ENCODE results near the gene ARHGEF11.

The ARHGEF11 gene

DNA sequence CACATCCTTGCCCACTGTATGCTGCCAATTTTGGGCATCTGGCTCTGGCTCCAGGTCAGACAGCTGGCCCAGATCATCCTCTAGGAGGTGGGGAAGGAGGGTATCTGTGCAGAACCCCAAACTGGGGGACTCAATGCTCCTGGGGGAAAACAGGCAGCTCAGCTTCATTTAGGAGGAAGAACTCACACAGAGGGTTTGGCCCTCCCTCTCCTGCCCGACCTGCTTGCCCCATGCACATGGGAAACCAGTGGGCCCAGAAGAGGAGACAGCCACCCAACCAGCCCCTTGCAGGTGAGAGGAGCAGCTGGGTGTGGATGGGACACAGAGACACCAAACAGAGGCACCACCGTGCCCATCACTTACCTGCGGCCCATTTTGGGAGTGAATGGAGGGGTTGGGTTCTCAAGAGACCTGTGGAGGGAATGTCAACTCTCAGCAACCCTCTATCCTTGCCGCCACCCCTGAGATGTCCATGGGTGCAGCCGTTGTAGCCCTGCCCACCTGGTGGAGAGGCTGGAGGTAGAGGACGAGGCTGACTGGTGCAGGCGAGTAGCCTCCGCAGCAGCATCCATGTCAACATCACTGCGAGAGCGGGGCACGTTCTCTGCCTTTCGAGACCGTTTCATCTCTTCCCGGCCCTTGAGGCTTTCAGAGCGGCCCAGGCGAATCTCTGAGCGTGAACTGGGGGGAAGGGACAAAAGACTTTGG lies 97.6 kb downstream of the ARHGEF11 start:
- Histone ChIP-seq H3K9ac (ENCODE audit: low read length) (no peak overlapping the region), H3K4me1 (ENCODE audit: control insufficient read depth, insufficient read depth, low read depth, low read length) (no peaks in the 10 kb centered on the region), H2BK15ac (ENCODE audit: low read depth, poor library complexity, severe bottlenecking) (no peak overlapping the region), H3K4ac (ENCODE audit: low read depth in 1 of 2, low read length in 2 of 2) (no peak overlapping the region), H2BK5ac (ENCODE audit: low read depth, low read length, poor library complexity, severe bottlenecking) (no peak overlapping the region), H2AK5ac (ENCODE audit: low read length, severe bottlenecking) (no peak overlapping the region), H4K91ac (ENCODE audit: low read length) (no peak overlapping the region), H3K79me1 (replicated peaks; ENCODE audit: low read length, poor library complexity, severe bottlenecking) (no peaks in the 10 kb centered on the region), H3K18ac (ENCODE audit: low read depth in 1 of 2, low read length in 2 of 2) (no peak overlapping the region), H2AFZ (ENCODE audit: low read depth, low read length) (no peak overlapping the region), H3K23ac (ENCODE audit: low read length in 2 of 2) (no peak overlapping the region), H3K14ac (ENCODE audit: low read length in 2 of 2) (no peak overlapping the region), H3K27me3 (ENCODE audit: control insufficient read depth in 1 of 2, insufficient read depth in 1 of 2, low read length in 2 of 2) (no peaks in the 10 kb centered on the region), H3K9me3 (ENCODE audit: control insufficient read depth, low read length) (no peaks in the 10 kb centered on the region), H2BK12ac (ENCODE audit: low read length in 2 of 2) (no peak overlapping the region), H3K4me3 (ENCODE audit: insufficient read depth in 1 of 2, low read depth in 1 of 2, low read length in 2 of 2) (no peak overlapping the region), H3K27ac (ENCODE audit: low read length, poor library complexity, severe bottlenecking) (no peak overlapping the region), H3K36me3 (ENCODE audit: control insufficient read depth in 1 of 2, insufficient read depth in 2 of 2, low read depth in 1 of 2, low read length in 2 of 2) (peaks cover 78 to 99% of the 10 kb centered on the region in 2 experiments), H3K4me2 (ENCODE audit: low read length, poor library complexity, severe bottlenecking) (no peak overlapping the region), H4K8ac (ENCODE audit: low read length) (no peak overlapping the region), H2BK120ac (ENCODE audit: low read depth, low read length) (no peak overlapping the region)
- no peak for DNase-seq
- 97% methylated on average over 17 of the region's 17 CpGs for WGBS

DNA sequence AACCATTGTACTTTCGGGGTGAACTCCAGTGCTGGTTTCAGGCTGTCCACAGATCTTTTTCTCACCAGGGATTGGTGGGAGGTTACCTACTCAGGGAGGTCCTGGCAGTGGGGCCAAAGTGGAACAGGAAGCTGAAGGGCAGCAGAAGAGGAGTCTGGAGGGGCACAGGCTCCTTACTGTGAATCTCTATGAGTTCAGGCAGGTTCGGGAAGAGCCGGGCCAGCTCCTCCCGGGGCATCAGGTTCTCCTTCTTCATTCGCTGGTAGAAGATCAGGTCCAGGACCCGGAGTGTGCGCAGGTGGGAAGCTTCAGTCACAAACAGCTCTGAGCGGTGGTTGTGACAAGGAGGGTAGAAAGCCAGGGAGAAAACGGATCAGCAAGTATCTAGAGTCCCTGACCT lies 98.4 kb downstream of the ARHGEF11 start:
- Histone ChIP-seq H3K4me2 (ENCODE audit: low read length, poor library complexity, severe bottlenecking) (no peak overlapping the region), H3K4me1 (ENCODE audit: control insufficient read depth, insufficient read depth, low read depth, low read length) (no peaks in the 10 kb centered on the region), H2BK120ac (ENCODE audit: low read depth, low read length) (no peak overlapping the region), H3K4ac (ENCODE audit: low read depth in 1 of 2, low read length in 2 of 2) (no peak overlapping the region), H2AK5ac (ENCODE audit: low read length, severe bottlenecking) (no peak overlapping the region), H4K91ac (ENCODE audit: low read length) (no peak overlapping the region), H3K14ac (ENCODE audit: low read length in 2 of 2) (no peak overlapping the region), H2BK15ac (ENCODE audit: low read depth, poor library complexity, severe bottlenecking) (no peak overlapping the region), H3K27ac (ENCODE audit: low read length, poor library complexity, severe bottlenecking) (no peak overlapping the region), H2BK5ac (ENCODE audit: low read depth, low read length, poor library complexity, severe bottlenecking) (no peak overlapping the region), H3K36me3 (ENCODE audit: control insufficient read depth in 1 of 2, insufficient read depth in 2 of 2, low read depth in 1 of 2, low read length in 2 of 2) (peaks cover 81 to 99% of the 10 kb centered on the region in 2 experiments), H3K9ac (ENCODE audit: low read length) (no peak overlapping the region), H2BK12ac (ENCODE audit: low read length in 2 of 2) (no peak overlapping the region), H3K18ac (ENCODE audit: low read depth in 1 of 2, low read length in 2 of 2) (no peak overlapping the region), H3K4me3 (ENCODE audit: insufficient read depth in 1 of 2, low read depth in 1 of 2, low read length in 2 of 2) (no peak overlapping the region), H3K27me3 (ENCODE audit: control insufficient read depth in 1 of 2, insufficient read depth in 1 of 2, low read length in 2 of 2) (no peaks in the 10 kb centered on the region), H3K23ac (ENCODE audit: low read length in 2 of 2) (no peak overlapping the region), H2AFZ (ENCODE audit: low read depth, low read length) (no peak overlapping the region), H3K79me1 (replicated peaks; ENCODE audit: low read length, poor library complexity, severe bottlenecking) (no peaks in the 10 kb centered on the region), H3K9me3 (ENCODE audit: control insufficient read depth, low read length) (no peaks in the 10 kb centered on the region), H4K8ac (ENCODE audit: low read length) (no peak overlapping the region)
- DNase-seq = no peak
- WGBS = 98% methylated on average over 9 of the region's 9 CpGs

DNA sequence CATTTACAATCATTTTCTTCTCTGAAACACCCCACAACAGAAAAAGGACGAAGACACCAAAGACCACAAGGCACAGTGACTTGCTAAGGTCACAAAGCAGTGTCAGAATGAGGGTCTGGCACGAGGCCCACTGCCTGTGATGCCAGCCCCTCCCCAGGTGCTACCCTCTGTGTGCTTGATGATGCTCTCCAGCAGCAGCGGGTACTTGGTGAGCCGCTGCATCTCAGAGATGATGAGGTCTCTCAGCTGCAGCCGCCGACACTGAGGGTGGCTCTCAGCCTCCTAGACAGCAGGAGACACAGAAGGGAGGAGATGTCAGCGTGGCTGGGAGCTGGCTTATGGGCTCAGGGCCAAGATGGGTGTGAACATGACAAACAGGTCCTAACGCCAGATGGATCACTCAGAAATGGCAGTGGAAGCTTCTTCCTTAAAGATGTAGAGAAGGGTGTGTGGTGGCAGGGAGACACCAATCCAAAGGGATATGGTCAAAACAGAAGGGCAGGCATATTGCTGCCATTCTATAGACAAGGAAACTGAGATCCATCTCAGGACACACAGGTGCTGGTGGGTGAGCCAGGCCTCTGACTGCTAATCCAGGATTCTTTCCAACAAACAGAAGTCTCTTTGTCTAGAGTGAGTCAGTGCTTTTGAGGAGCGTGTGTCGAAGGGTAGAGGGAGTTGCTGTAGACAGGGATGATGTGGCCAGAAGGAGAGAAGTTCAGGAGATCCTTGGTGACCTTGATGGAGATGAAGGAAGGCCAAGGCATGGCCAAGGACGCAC lies 99.5 kb downstream of the ARHGEF11 start:
- Histone ChIP-seq H4K8ac (ENCODE audit: low read length) (no peak overlapping the region), H3K14ac (ENCODE audit: low read length in 2 of 2) (no peak overlapping the region), H3K4me1 (ENCODE audit: control insufficient read depth, insufficient read depth, low read depth, low read length) (no peaks in the 10 kb centered on the region), H3K9ac (ENCODE audit: low read length) (no peak overlapping the region), H3K18ac (ENCODE audit: low read depth in 1 of 2, low read length in 2 of 2) (no peak overlapping the region), H3K9me3 (ENCODE audit: control insufficient read depth, low read length) (no peaks in the 10 kb centered on the region), H3K23ac (ENCODE audit: low read length in 2 of 2) (no peak overlapping the region), H2BK120ac (ENCODE audit: low read depth, low read length) (no peak overlapping the region), H2BK5ac (ENCODE audit: low read depth, low read length, poor library complexity, severe bottlenecking) (no peak overlapping the region), H2BK12ac (ENCODE audit: low read length in 2 of 2) (no peak overlapping the region), H2AFZ (ENCODE audit: low read depth, low read length) (no peak overlapping the region), H3K27me3 (ENCODE audit: control insufficient read depth in 1 of 2, insufficient read depth in 1 of 2, low read length in 2 of 2) (no peaks in the 10 kb centered on the region), H3K4me3 (ENCODE audit: insufficient read depth in 1 of 2, low read depth in 1 of 2, low read length in 2 of 2) (no peak overlapping the region), H3K27ac (ENCODE audit: low read length, poor library complexity, severe bottlenecking) (no peak overlapping the region), H3K4ac (ENCODE audit: low read depth in 1 of 2, low read length in 2 of 2) (no peak overlapping the region), H2BK15ac (ENCODE audit: low read depth, poor library complexity, severe bottlenecking) (no peak overlapping the region), H2AK5ac (ENCODE audit: low read length, severe bottlenecking) (no peak overlapping the region), H3K4me2 (ENCODE audit: low read length, poor library complexity, severe bottlenecking) (no peak overlapping the region), H3K79me1 (replicated peaks; ENCODE audit: low read length, poor library complexity, severe bottlenecking) (no peaks in the 10 kb centered on the region), H4K91ac (ENCODE audit: low read length) (no peak overlapping the region), H3K36me3 (ENCODE audit: control insufficient read depth in 1 of 2, insufficient read depth in 2 of 2, low read depth in 1 of 2, low read length in 2 of 2) (peaks cover 85 to 99% of the 10 kb centered on the region in 2 experiments)
- DNase-seq = no peak
- 96% methylated on average over 11 of the region's 11 CpGs for WGBS

DNA sequence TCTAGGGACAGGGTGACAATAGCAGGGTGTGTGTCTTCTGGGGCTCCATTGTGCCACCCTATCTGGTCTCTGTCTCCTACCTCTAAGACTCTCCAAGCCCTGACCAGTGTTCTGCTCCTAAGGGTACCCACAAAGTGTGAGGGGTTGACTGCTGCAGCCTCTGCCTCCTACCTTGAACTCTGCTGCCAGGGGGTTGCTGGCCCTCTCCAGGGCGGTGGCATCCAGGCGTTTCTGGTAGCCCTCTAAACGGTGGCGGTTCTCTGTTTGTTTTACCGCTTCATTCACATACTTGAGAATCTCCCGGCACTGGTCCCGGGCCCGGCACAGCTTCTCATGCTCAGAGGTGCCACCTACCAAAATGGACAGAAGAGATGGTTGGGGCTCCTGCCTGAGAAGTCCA lies 100.7 kb downstream of the ARHGEF11 start:
- H3K36me3 ChIP-seq (ENCODE audit: control insufficient read depth in 1 of 2, insufficient read depth in 2 of 2, low read depth in 1 of 2, low read length in 2 of 2) = peaks cover 91 to 99% of the 10 kb centered on the region in 2 experiments
- H3K14ac ChIP-seq (ENCODE audit: low read length in 2 of 2) = no peak overlapping the region
- no peaks in the 10 kb centered on the region for H3K27me3 ChIP-seq (ENCODE audit: control insufficient read depth in 1 of 2, insufficient read depth in 1 of 2, low read length in 2 of 2)
- no peak overlapping the region for H3K18ac ChIP-seq (ENCODE audit: low read depth in 1 of 2, low read length in 2 of 2)
- H3K4me1 ChIP-seq (ENCODE audit: control insufficient read depth, insufficient read depth, low read depth, low read length) = no peaks in the 10 kb centered on the region
- no peak overlapping the region for H3K23ac ChIP-seq (ENCODE audit: low read length in 2 of 2)
- no peaks in the 10 kb centered on the region for H3K9me3 ChIP-seq (ENCODE audit: control insufficient read depth, low read length)
- DNase-seq = no peak
- no peak overlapping the region for H3K4me3 ChIP-seq (ENCODE audit: insufficient read depth in 1 of 2, low read depth in 1 of 2, low read length in 2 of 2)
- H2BK15ac ChIP-seq (ENCODE audit: low read depth, poor library complexity, severe bottlenecking) = no peak overlapping the region
- no peak overlapping the region for H3K4me2 ChIP-seq (ENCODE audit: low read length, poor library complexity, severe bottlenecking)
- H3K4ac ChIP-seq (ENCODE audit: low read depth in 1 of 2, low read length in 2 of 2) = no peak overlapping the region
- 99% methylated on average over 8 of the region's 8 CpGs for WGBS
- H2BK12ac ChIP-seq (ENCODE audit: low read length in 2 of 2) = no peak overlapping the region
- H3K79me1 ChIP-seq (replicated peaks; ENCODE audit: low read length, poor library complexity, severe bottlenecking) = no peaks in the 10 kb centered on the region
- H3K9ac ChIP-seq (ENCODE audit: low read length) = no peak overlapping the region
- H2AK5ac ChIP-seq (ENCODE audit: low read length, severe bottlenecking) = no peak overlapping the region
- H4K8ac ChIP-seq (ENCODE audit: low read length) = no peak overlapping the region
- H2BK5ac ChIP-seq (ENCODE audit: low read depth, low read length, poor library complexity, severe bottlenecking) = no peak overlapping the region
- H2AFZ ChIP-seq (ENCODE audit: low read depth, low read length) = no peak overlapping the region
- no peak overlapping the region for H2BK120ac ChIP-seq (ENCODE audit: low read depth, low read length)
- H3K27ac ChIP-seq (ENCODE audit: low read length, poor library complexity, severe bottlenecking) = no peak overlapping the region
- no peak overlapping the region for H4K91ac ChIP-seq (ENCODE audit: low read length)
